HT-29 (cell line): ENCODE results near the gene TAF1B. TPM values are rescaled to one million over a fixed set of nuclear protein-coding genes. Genes with fewer than 3 reads are reported as not detected.
A peak's percentile ranks its signal among the peaks of the same experiment; 100 is the strongest.

ENCODE experiments used
- DNase-seq: peaks from one replicate; pipeline ENCODE4 v3.0.0-alpha.2; 2015; ENCODE audit warnings: low spot score
- total RNA-seq: library from RNA; depleted of rRNA; stranded (reverse); fragments of >200 nt; shearing (Covaris generic); gene quantifications from 2 replicates; pipeline ENCODE4 v1.2.3, GENCODE V29; 2014

Gene TAF1B
- total RNA-seq, 1 experiment from 2014 or later: 7.7 TPM

DNA sequence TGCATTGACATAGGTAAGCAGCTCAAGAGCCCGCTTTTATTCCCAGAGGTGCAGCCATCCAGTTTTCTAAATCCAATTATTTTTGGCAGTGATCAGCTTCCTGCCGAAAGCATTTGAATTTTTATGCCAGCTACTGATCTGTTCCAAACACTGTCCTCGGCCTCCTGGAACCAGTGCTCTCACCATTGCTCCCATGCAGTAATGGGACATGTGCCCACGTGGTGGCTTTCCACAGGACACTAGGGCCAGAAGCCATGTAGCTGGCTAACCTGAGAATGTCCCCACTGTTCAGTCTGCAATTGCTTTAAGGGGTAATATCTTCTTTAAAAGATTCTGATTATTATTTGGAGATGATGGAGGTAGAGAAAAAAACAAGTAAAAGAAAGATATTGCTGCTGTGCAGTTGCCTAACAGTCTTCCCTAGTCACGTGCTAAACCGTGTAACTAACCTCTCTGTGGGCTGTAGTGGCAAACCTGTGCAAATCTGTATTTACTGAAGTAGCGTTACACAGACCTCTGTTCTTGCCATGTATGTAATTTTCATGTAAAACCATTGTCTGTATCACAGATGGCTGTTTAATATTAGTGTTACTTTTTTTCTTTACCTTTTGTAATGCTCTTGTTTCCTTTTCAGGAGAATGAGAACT is 121.2 kb downstream of the TAF1B start:
- no peak for DNase-seq

DNA sequence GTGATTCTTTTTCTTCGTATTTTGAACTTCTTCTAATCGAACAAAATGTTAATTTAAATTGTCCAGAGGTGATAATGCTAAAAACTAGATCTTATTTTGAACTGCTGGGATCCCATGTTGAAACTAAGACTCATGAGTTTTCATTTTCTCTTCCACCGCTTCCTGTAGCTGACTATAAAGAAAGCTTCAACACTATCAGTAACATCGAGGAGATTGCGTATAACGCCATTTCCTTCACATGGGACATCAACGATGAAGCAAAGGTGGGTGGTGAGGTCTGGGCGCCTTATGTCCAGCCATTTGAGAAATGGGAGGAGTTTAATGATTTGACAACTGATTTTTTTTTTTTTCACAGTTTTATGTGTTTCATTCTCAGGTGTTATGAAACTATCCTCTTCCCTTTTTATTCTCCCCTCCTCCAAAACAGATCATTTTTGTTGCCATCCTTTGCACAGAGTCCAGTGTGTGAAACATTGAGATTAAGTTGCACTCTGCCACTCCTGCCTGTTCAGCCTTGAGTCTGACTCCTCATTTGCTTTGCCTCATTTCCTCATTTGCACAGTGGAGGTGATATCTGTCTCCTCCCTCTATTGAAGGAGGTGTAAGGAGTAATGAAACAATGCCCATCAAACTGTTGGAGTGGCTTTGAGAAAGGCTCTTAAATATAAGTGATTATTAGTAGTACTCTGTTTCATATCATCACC is 122.0 kb downstream of the TAF1B start:
- DNase-seq: no peak

DNA sequence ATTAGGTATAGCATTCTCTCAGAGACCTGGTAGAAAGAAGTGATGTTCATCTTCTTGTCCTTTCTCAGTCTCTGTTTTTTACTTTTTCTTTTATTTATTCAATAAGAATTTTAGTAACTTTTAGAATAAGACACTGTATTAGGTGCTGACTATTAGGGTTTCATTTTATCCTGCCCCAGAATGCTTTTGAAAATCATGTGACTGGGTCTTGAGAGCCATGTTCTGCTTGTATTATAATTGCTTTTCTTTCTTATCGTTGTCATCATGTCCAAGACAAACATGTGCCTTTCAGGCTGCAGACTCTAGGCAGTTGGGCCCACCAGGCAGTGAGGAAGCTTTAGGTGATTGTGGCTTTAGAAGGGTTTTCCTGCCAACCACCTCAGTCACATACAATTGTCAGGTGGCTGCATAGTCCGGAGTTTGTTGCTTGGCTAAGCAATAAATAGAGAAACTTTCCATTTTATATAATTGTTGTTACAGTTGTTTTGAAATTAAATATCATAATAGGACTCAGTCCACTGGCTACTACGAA is 123.3 kb downstream of the TAF1B start:
- DNase-seq: no peak

DNA sequence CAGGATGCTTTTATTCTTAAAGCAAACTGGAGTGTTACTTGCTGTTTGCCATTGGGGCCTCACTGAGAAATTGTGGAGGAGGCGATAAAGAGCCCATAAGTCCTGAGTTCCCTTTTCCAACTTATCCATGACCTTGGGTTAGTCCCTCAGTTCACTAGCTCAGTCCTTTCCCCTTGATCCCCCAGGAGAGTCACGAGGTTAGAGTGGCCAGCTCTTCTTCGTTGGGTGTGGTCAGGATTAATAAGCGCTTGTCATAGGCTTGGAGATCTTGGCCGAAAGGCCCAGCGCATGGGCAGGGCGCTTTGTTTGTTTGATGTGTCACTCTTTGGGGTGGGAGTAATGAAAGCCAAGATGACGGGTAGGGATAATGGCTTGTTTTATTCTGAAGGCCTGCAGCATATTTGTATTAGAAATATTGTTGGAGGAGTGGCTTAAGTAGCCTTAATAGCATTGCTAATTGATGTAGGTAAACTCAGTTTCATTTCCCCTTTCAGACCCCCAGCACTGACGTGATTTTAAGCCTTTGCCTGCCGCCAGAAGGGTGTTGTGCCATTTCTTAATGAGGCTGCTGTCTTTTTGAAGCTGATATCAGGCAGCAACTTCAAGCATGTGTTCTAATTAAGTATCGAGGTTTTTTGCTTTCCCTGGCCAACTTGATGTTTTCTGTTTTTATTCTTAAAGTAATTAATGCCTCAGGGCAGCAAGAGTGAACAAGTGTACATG is 123.9 kb downstream of the TAF1B start:
- no peak for DNase-seq

DNA sequence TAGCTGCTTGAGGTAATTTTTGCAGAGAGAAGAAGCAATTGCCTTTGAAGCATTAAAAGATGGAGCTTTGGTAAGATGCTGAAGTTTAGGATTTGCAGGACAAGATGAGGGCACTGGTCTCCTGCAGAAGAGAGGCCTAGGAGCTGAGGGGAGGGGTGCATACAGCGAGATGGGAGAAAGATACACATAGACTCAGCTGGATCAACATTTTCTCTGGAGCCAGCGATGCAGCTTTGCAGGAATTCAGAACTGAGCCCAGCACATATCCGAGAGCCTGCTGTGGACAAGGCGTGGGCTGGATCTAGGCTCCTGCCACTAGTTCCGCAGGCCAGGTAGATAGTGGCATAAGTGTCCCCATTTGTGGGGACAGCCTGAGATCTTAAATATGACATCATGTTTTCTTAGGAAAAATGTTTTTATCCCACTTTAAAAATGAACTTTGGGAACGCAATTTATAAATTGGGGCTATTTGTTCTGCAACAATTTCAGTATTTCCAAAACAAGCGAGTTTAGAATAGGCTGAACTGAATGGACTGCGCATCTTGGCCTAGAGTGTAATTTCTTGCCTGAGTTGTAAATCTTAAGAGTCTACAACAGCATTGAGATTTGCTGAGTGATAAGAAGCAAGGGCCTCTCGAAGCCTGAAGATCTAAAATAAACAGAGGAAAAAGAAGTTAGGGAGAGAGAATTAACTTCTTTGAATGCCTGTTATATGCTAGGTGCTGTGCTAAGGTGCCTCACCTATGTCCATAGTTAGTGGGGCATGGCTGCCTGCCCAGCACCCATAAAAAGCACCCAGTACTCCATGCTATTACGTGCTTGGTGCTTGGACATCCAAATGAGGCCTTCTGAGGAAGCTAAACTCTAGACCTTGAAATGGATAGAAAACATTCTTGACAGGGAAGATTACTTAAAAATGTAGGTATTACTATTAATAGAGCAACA is 125.6 kb downstream of the TAF1B start:
- DNase-seq: no peak

DNA sequence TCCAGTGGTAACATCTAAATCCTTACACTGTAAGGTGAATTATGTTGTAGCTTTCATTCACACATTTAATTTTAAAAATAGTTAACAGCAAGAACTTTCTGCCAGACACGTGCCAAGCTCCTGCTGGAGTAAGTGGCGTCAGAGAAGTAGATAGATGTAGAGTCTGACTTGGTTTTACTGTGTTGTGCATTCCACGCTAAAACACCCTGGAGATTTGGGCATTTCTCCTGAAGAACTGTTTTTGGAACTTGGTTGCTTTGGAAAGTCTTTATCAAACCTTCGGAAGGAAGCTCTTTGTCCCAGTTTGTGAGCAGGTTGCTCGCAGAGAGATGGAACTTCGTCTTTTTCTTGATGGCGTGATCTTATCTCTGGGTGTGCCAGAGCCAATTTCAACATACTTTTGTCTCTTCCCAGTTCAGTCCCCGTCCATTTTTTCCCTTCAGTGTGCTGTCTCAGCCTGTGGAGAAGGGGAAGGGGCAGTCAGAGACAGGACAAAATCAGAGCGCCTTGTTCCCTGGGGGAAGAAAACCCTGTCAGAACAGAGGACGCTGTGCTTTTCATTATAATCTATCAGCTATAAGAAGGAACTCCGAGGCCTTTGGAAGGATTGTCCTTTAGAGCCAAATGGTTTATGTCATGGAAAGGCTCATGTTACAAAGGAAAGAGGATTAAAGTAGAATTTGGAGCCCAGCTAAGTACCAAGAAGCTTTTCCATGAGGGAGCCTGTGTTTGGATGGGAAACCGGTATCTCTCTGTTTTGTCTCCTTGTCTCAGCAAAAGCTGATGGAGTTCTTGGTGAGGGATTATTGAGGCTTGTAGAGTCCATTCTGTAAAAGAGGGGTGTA is 127.1 kb downstream of the TAF1B start:
- DNase-seq: no peak

DNA sequence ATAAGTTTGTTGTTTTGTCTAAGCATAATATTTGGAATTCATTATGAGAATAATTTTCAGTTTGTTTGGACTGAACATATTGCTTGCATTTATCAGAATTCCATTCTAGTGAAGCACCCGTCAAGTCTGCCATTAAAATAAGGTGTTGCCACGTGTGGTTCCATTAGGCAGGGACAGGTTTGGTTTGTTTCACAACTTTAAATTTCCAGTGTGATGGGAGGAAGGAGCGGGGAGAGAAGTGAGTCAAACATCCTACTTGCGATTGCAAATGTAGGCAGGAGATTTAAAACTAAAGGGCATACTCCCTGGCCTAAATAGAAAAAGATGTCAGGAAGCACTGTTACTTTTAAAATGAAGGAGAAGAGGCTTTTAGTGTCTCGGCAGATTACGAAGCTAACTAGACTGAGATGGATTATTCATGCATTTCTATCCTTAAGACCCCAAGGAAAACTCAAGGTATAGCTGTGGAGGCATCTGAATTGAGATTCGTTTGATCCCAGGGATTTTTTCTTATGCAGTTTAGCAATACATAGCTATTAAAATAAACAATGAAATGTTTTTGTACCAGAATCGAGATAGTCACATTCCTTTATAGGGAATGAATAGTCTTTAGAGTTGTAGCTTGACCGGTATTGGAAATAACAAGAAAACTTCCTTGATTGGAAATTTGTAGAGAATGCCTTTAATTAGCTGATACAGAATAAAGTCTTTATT is 128.0 kb downstream of the TAF1B start:
- no peak for DNase-seq

DNA sequence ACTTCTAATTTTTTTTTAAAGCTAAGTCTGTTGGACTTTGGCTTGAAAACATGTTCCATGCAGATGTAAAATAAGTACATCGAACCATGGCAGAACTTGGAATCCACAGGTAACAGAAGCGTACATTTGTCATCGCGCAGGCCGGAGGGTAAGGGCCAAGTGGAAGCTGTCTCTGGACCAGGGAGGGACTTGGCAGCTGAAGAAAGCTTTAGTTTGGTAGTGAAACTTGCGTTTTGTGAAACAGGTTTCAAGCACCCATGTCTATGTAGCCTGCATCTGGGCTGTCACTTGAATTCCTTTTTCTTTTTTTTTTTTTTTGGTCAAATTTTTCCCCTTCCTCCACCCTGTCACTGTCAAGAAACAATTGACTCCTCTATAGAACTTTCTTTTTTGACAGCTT is 128.6 kb downstream of the TAF1B start:
- DNase-seq: no peak

DNA sequence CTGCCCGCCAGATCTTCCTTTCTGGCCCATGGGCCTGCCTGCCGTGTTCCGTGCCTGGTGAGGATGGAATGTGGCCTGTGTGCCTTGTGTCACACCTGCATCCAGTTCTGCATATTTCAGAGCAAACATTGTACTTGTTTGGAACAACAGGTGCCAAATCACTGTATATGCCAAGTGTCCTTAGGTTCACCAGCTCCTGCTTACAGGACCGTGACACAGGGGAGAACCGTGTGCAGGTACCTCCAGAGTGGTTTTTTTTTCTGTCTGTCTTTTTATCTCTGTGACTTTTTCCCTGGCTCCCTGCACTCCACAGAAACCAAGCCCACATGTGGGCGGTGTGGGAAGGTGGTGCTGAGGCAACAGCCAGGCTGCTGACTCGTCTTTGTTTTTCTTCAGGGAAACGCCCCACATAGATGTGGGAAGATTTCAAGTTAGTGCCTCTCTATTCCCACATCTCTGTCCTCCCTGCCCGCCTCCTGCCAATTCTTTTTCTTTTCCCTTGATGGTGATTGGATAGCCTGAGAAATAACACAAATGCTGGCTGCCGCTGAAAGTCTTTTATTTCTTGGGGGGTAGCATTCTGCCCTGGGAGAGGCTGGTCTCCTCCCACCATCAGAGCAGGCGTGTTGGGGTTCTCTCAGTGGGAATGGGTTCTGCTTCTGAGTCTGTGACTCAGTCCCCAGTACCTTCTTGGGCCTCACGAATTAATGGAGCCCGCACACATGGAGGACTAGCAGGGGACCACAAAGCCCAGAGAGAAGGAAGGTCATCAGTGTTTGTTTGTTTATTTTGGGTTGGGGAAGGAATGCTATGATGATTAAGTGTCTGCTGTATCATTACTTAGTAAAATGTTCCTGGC is 129.6 kb downstream of the TAF1B start:
- DNase-seq: no peak

DNA sequence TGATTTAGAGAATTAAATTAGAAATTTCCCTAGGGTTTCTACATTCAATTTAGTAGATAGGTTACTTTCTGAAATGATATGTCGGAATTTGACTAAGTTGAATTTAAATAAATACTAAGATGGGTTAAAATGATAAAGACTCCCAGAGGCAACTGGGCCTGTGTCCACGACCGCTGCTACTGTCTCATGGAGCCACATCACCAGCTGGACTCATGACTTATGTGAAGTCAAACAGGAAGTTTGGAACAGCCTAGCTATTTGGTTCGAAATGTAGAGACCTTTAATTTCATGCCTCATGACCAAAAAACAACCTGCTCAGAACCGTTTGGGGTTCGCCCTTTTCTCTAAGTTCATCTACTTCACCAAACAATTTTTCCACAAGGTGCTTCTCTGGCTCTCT is 130.4 kb downstream of the TAF1B start:
- DNase-seq: no peak

DNA sequence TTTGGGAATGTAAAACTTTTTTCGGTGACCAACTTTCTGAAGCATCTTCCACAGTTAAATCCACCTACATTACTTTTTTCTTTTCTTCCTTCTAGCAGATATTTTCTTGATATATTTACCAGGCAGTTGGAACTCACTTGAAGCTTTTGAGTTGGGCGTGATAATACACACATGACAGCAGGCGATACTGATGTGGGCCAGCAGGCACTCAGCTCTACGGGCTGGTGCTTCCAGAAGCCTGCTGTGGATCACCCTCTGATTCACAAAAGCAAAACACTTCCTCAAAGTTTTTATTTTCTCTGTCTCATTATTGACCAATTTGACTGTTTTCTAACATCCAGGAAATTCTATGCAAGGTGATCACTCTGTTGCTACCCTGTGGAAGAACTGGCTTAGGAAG is 131.1 kb downstream of the TAF1B start:
- DNase-seq: no peak

DNA sequence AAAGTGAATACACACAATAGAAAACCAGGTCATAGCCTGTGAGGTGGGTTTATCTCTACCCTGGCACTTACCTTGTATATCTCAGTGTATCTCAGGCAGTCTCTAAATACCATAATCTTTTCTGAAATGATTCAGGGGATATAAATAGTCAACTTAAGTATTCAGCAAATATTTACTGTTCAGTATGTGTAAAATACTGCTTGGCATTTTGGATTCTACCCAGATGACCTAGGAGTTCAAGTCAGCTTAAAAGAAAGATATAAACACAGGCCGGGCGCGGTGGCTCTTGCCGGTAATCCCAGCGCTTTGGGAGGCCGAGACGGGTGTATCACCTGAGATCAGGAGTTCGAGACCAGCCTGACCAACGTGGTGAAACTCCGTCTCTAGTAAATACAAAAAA is 132.1 kb downstream of the TAF1B start:
- no peak for DNase-seq

DNA sequence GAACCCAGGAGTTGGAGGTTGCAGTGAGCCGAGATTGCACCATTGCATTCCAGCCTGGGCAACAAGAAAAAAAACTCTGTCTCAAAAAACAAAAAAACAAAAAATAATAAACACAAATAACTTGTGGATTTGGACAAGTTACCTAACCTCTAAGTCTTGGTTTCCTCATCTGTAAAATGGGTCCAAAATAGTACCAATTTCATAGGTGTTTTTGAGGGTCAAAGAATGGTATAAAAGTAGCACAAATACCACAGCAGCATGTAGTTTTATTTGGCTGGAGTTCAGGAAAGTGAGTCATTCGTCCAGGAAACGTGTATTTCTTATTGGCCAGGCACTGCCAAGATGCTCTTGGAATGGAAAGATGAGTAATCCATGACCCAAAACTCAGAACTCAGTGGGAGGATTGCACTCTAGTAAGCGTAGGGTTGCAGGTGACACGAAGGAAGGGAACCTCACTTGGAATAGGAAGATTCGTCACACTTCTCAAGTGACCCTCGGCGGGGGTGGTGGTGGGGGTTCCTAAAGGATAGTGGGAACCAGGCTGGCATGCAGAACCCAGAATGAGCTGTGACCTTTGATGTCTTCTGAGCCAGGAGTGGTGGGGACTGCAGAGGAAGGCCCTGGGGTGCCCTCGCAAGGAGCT is 132.7 kb downstream of the TAF1B start:
- peak; percentile 58 for DNase-seq

DNA sequence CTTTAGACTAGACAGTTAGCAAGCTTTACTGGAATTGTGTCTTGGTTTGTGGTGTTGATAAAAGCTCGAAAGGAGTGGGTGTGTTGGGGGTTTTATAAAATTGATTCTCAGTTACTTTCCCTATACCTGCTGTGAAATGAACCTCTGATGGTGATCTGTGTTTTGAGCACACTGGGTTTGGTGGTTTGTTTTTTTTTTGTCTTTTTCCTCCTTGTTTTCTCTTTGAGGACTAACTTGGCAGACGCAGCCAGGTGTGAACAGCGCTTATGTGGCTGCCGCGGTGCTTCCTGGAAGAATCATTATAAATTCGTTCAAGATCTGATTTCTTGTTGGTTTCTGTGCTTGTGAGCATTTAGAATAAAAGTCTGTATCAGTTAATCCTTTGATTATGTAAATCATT is 136.7 kb downstream of the TAF1B start:
- DNase-seq: no peak

DNA sequence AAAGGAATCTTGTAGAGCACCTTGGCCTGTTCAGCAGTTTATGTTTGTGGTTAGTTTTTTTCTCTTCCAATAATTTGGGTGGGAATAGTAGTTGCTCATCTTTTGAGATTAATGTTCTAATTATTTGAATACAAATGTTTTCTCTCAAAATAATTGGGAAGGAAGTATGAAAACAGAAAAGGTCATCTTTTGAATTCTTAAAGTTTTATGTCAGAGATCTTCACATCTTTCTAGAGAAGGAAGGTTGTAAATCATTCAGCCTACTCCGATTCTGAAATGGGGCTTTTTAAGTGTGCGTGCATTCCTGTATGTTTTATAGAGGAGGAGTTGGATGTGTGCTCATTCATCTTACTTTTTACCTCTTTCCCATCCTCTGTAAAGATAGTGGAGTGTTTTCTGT is 137.2 kb downstream of the TAF1B start:
- no peak for DNase-seq

DNA sequence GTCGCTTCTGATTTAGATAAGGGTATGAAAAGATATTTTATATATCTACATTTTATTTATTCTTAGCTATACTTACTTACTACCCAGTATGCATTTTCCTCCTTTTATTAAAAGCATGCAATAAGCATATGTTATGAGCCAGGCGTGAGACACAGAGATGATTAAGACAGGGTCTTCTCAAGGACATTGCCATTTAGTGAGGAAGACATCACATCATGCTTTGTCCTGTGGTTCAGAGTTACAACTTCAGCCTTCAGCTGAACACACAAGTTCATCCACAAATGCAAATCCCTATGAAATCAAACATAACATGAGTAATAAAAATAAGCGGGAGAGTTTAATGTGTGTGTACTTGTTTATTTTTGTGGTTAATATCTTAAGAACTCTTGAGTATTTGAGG is 138.4 kb downstream of the TAF1B start:
- no peak for DNase-seq

DNA sequence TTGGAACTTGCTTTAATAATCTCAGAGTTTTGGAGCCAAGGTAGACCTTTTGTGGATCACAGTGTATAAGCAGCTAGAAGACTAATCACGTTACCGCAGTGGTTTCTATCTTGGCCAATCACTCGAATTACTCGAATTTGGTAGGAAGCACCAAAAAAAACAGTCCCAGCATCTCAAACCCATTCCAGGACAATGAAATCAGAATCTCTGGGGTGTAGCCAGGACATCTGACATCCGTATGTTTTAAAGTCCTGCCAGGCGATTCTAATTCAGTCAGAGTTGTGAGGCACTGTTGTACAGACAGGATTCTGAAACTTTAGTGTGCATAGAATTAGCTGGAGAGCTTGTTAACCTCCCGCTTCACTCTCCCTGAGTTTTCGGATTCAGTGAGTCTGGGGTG is 139.0 kb downstream of the TAF1B start:
- no peak for DNase-seq

DNA sequence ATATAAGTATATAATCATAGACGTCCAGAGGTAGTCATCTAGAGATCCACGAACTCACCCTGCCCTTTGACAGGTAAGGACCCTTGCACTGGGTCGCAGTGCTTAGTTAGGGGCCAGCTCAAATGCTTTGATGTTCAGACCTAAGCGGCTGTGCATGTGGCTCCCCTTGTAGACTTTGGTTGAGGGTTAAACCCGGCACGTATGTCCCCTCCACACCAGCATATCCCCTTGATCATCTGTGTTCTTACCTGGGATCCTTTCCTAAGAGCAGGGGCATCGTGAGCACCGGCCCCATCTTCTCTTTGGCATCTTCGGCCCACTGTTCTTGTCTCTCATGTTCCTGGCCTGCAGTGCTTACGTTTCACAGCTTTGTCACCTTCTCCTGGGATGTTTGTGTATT is 139.6 kb downstream of the TAF1B start:
- DNase-seq: no peak
